PC-3 (cell line): Measurements from ENCODE around the gene COL8A1. TPM values are rescaled to one million over a fixed set of nuclear protein-coding genes. Genes with fewer than 3 reads are reported as not detected.
"Not testable (repeated sequence)": the region's sequence is repeated elsewhere in the genome, so short reads cannot be mapped to it uniquely, and the experiment has no call there.

Experiments
- ATAC-seq: fragments of 200-7000 bp; cut with Tn5 transposase; 2 replicates; pipeline ENCODE4 v1.9.1; 2020; ENCODE audit warnings: mild to moderate bottlenecking, moderate library complexity
- BruUV-seq: library from RNA; stranded (reverse); fragments of 400-500 nt; replicated peaks from 2 replicates; lab custom pipeline; 2021; lab: Mats Ljungman, UMichigan
- CTCF ChIA-PET: fragments of 300-600 bp; sonication (Branson Sonifier 250); formaldehyde crosslinking; loops from one replicate; lab custom pipeline; 2022; ENCODE audit warnings: antibody characterized with exemption; lab: Charles Lee
- POLR2A ChIA-PET: fragments of 300-600 bp; sonication (Branson Sonifier 250); formaldehyde crosslinking; loops from one replicate; lab custom pipeline; 2022; ENCODE audit warnings: antibody characterized with exemption; ENCODE audit not compliant: unreplicated experiment; lab: Charles Lee
- DNase-seq: peaks from one replicate; pipeline ENCODE4 v3.0.0-alpha.2; 2015
- H2AFZ ChIP-seq: fragments of 300-600 bp; sonication (generic); 2 replicates; pipeline ENCODE4 v1.6.0; 2016; ENCODE audit warnings: antibody characterized with exemption, low read length
- H3F3A ChIP-seq: fragments of 300-600 bp; sonication (generic); one replicate; pipeline ENCODE4 v1.6.0; 2017; ENCODE audit warnings: antibody characterized with exemption, low read length, control low read depth, mild to moderate bottlenecking; ENCODE audit not compliant: unreplicated experiment
- H3K27ac ChIP-seq: fragments of 300-600 bp; sonication (generic); 2 replicates; pipeline ENCODE4 v1.5.1; 2016; ENCODE audit warnings: mild to moderate bottlenecking, low read length
- H3K27me3 ChIP-seq: fragments of 300-600 bp; sonication (generic); 2 replicates; pipeline ENCODE4 v1.6.1; 2016; ENCODE audit warnings: low read length, mixed read lengths
- H3K36me3 ChIP-seq: fragments of 300-600 bp; sonication (generic); 2 replicates; pipeline ENCODE4 v1.6.1; 2016; ENCODE audit warnings: low read depth, mixed run types, low read length, mixed read lengths
- H3K4me1 ChIP-seq: fragments of 300-600 bp; sonication (generic); 2 replicates; pipeline ENCODE4 v1.5.1; 2016; ENCODE audit warnings: low read length; ENCODE audit not compliant: insufficient read depth
- H3K4me2 ChIP-seq: fragments of 300-600 bp; sonication (generic); 2 replicates; pipeline ENCODE4 v1.6.0; 2016; ENCODE audit warnings: low read length
- H3K4me3 ChIP-seq: fragments of 300-600 bp; sonication (generic); 2 replicates; pipeline ENCODE4 v1.5.1; 2016; ENCODE audit warnings: mild to moderate bottlenecking, low read length, mixed read lengths
- H3K79me2 ChIP-seq: fragments of 300-600 bp; sonication (generic); 2 replicates; pipeline ENCODE4 v1.6.1; 2017; ENCODE audit warnings: low read length, mixed read lengths
- H3K9ac ChIP-seq: fragments of 300-600 bp; sonication (generic); 2 replicates; pipeline ENCODE4 v1.6.0; 2016; ENCODE audit warnings: mild to moderate bottlenecking, low read length
- H3K9me2 ChIP-seq: fragments of 300-600 bp; sonication (generic); replicated peaks from 2 replicates; pipeline ENCODE4 v1.6.1; 2016; ENCODE audit warnings: mixed run types, low read length, mixed read lengths
- H3K9me3 ChIP-seq: fragments of 300-600 bp; sonication (generic); 2 replicates; pipeline ENCODE4 v1.6.1; 2016; ENCODE audit warnings: low read length, mixed read lengths
- H4K20me1 ChIP-seq: fragments of 300-600 bp; sonication (generic); 2 replicates; pipeline ENCODE4 v1.6.1; 2016; ENCODE audit warnings: low read length, mixed read lengths
- CTCF ChIP-seq: fragments of 300-600 bp; sonication (generic); conservative IDR thresholded peaks from 2 replicates; pipeline ENCODE4 v1.5.1; 2017; ENCODE audit warnings: antibody characterized with exemption, low read depth, mild to moderate bottlenecking, low read length
- EZH2 ChIP-seq: fragments of 300-600 bp; sonication (generic); IDR thresholded peaks from one replicate; pipeline ENCODE4 v1.6.1; 2017; ENCODE audit warnings: antibody characterized with exemption, mild to moderate bottlenecking, low read length; ENCODE audit not compliant: unreplicated experiment
- EZH2phosphoT487 ChIP-seq: fragments of 300-600 bp; sonication (generic); IDR thresholded peaks from 2 replicates; pipeline ENCODE4 v1.6.1; 2018; ENCODE audit warnings: mild to moderate bottlenecking, antibody characterized with exemption, low read length, borderline replicate concordance
- intact Hi-C: fragments of 100-400 bp; cut with micrococcal nuclease; formaldehyde crosslinking; loops from 2 replicates; pipeline ENCODE4 v1.9.0; 2023
- total RNA-seq: library from RNA; depleted of rRNA; stranded (reverse); fragments of >200 nt; gene quantifications from 2 replicates; pipeline ENCODE4 v1.2.3, GENCODE V29; 2014

COL8A1 gene
- total RNA-seq, 1 experiment from 2014 or later, result 2.4 TPM

GRCh38 chr3:99839613-99840012 is 201.2 kb downstream of the COL8A1 start:
- no peaks in the 10 kb centered on the region for H3F3A ChIP-seq
- no peak overlapping the region for H2AFZ ChIP-seq
- intact Hi-C loops, result loop anchor here (5.0 to 10.0 kb wide), 4 partner anchors 248 to 1545 kb away; no protein-coding TSS in a partner anchor
- no peaks in the 10 kb centered on the region for H3K9me3 ChIP-seq
- ChIA-PET POLR2A (no interaction called here), CTCF (no interaction called here)
- TF ChIP-seq EZH2 (no peak), EZH2phosphoT487 (no peak), CTCF (no peak)
- H3K4me2 ChIP-seq, result no peak overlapping the region
- no peak for DNase-seq
- no peaks in the 10 kb centered on the region for H3K36me3 ChIP-seq
- no peaks in the 10 kb centered on the region for H4K20me1 ChIP-seq
- no TSS peak for BruUV-seq
- H3K79me2 ChIP-seq, result peaks cover 72% of the 10 kb centered on the region
- peaks cover 25% of the 10 kb centered on the region for H3K4me1 ChIP-seq
- no peak for ATAC-seq
- H3K9me2 ChIP-seq, result no peaks in the 10 kb centered on the region
- H3K9ac ChIP-seq, result no peak overlapping the region
- no peak overlapping the region for H3K27ac ChIP-seq
- no peaks in the 10 kb centered on the region for H3K27me3 ChIP-seq
- no peak overlapping the region for H3K4me3 ChIP-seq

GRCh38 chr3:99841949-99842348 is 203.6 kb downstream of the COL8A1 start:
- H3K9me3 ChIP-seq, H3K4me3 ChIP-seq, H3K27ac ChIP-seq, POLR2A ChIA-PET, H4K20me1 ChIP-seq, H3K9ac ChIP-seq, H3K9me2 ChIP-seq, H3F3A ChIP-seq, DNase-seq, H3K36me3 ChIP-seq, BruUV-seq, H2AFZ ChIP-seq, ATAC-seq, H3K4me2 ChIP-seq, CTCF ChIA-PET, H3K27me3 ChIP-seq: not testable (repeated sequence)
- intact Hi-C loops, result loop anchor here (2.0 to 5.0 kb wide), 4 partner anchors 55 to 263 kb away; no protein-coding TSS in a partner anchor
- peaks cover 25% of the 10 kb centered on the region for H3K4me1 ChIP-seq
- H3K79me2 ChIP-seq, result peaks cover 72% of the 10 kb centered on the region

- no peaks in the 10 kb centered on the region for H3K9me2 ChIP-seq
- TF ChIP-seq CTCF (peak; percentile 91), EZH2phosphoT487 (no peak)
Observed at GRCh38 chr3:99842826-99843589, 204.6 kb downstream of the COL8A1 start.

More at GRCh38 chr3:99842826-99843589, 204.6 kb downstream of the COL8A1 start:
- H3K9ac ChIP-seq, result no peak overlapping the region
- CTCF ChIA-PET, result interaction anchor here (0.6 to 1.1 kb wide), 16 partner anchors 11 to 417 kb away, joined by 3 to 13 read pairs (median 5); partner anchors contain the start of gene TBC1D23
- peaks cover 72% of the 10 kb centered on the region for H3K79me2 ChIP-seq
- H3F3A ChIP-seq, result no peaks in the 10 kb centered on the region
- BruUV-seq, result no TSS peak
- DNase-seq, result peak; percentile 78
- no peaks in the 10 kb centered on the region for H3K36me3 ChIP-seq
- intact Hi-C loops, result loop anchor here (1.0 to 5.0 kb wide), 9 partner anchors 54 to 411 kb away; no protein-coding TSS in a partner anchor
- peak overlapping the region; percentile 36 for H3K4me2 ChIP-seq
- no peak overlapping the region for H3K4me3 ChIP-seq
- H3K27ac ChIP-seq, result 0 out of 2 replicates have a peak overlapping the region, but pooled peaks have one; percentile 2
- POLR2A ChIA-PET, result interaction anchor here (0.6 to 0.7 kb wide), 4 partner anchors 68 to 390 kb away, joined by 3 to 6 read pairs (median 4); no protein-coding TSS in a partner anchor
- H3K9me3 ChIP-seq, result no peaks in the 10 kb centered on the region
- peaks cover 25% of the 10 kb centered on the region for H3K4me1 ChIP-seq
- no peak overlapping the region for H2AFZ ChIP-seq
- no peaks in the 10 kb centered on the region for H3K27me3 ChIP-seq
- peak; percentile 86 for ATAC-seq
- no peaks in the 10 kb centered on the region for H4K20me1 ChIP-seq
